BJ (cell line): ENCODE results near the gene CCDC167. TPM values are rescaled to one million over a fixed set of nuclear protein-coding genes. Genes with fewer than 3 reads are reported as not detected.

Experiments
- CTCF ChIA-PET: fragments of 350-600 bp; formaldehyde crosslinking; extraction: SDS; loops from one replicate; lab custom pipeline; 2021; ENCODE audit warnings: antibody characterized with exemption, inconsistent platforms; lab: Yijun Ruan, JAX
- POLR2A ChIA-PET: fragments of 300-600 bp; sonication (Branson Sonifier 250); formaldehyde crosslinking; extraction: SDS; loops from one replicate; lab custom pipeline; 2021; ENCODE audit warnings: antibody characterized with exemption; lab: Charles Lee
- DNase-seq: peaks from one replicate; pipeline ENCODE4 v3.0.0-alpha.2; 2011; ENCODE audit warnings: low read depth
- H3K27me3 ChIP-seq: 2 replicates; pipeline ENCODE4 v1.6.0; 2011; ENCODE audit warnings: low read length; ENCODE audit not compliant: control insufficient read depth, insufficient read depth
- H3K36me3 ChIP-seq: 2 replicates; pipeline ENCODE4 v1.5.1; 2011; ENCODE audit warnings: low read length; ENCODE audit not compliant: control insufficient read depth, insufficient read depth
- H3K4me3 ChIP-seq: 2 replicates; pipeline ENCODE4 v1.5.1; 2011; ENCODE audit warnings: low read depth, mild to moderate bottlenecking, control low read depth, low read length
- polyA plus RNA-seq: library from polyadenylated mRNA; depleted of rRNA; stranded (reverse); fragments of >200 nt; gene quantifications from 2 replicates; pipeline ENCODE4 v1.2.3, GENCODE V29; 2011
- TF ChIP-seq, protein P1 (sequence below): IDR thresholded peaks from 2 replicates; pipeline ENCODE4 v1.5.1; 2011; ENCODE audit warnings: low read depth, mild to moderate bottlenecking, control low read depth, inconsistent platforms, low read length, moderate library complexity; ENCODE audit not compliant: insufficient read depth

CCDC167 gene
- polyA plus RNA-seq, 1 experiment: 31.8 TPM

DNA sequence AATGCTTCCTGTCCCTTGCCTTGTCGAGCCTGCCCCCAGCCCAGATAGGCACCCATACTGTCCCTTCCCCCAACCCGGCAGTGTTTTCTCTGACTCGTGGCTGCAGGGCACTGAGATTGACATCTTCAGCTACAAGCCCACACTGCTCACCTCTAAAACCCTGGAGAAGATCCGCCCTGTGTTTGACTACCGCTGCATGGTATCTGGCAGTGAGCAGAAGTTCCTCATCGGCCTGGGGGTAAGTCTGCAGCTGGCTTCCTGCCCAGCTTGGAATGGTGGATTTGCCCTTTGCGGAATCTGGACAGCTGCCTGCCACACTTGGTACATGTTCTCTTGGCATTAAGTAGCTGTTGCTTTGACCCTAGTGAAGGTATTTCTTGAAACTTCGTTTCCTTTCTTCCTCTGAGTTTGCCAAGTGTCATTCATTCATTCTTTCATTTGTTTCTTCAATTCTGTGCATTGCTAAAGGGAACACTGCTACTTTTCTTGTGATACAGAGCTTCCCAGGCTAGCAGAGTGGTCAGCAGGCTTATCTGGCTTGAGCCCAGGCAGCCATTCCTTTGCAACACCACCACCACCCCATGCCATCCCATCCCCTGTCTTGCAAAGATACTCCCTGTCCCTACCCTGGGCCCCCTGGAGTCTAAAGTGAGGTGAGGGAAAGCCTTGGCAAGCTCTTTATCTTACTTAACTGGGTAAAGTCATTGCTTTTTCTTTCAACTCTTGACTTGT, 26.2 kb downstream of the CCDC167 start:
- no peaks in the 10 kb centered on the region for H3K27me3 ChIP-seq
- H3K36me3 ChIP-seq: peaks cover 29% of the 10 kb centered on the region
- DNase-seq: no peak
- no peak overlapping the region for H3K4me3 ChIP-seq
- TF ChIP-seq, protein P1, sequence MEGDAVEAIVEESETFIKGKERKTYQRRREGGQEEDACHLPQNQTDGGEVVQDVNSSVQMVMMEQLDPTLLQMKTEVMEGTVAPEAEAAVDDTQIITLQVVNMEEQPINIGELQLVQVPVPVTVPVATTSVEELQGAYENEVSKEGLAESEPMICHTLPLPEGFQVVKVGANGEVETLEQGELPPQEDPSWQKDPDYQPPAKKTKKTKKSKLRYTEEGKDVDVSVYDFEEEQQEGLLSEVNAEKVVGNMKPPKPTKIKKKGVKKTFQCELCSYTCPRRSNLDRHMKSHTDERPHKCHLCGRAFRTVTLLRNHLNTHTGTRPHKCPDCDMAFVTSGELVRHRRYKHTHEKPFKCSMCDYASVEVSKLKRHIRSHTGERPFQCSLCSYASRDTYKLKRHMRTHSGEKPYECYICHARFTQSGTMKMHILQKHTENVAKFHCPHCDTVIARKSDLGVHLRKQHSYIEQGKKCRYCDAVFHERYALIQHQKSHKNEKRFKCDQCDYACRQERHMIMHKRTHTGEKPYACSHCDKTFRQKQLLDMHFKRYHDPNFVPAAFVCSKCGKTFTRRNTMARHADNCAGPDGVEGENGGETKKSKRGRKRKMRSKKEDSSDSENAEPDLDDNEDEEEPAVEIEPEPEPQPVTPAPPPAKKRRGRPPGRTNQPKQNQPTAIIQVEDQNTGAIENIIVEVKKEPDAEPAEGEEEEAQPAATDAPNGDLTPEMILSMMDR: no peak
- POLR2A ChIA-PET: no interaction called here
- CTCF ChIA-PET: interaction anchor here (0.6 to 1.2 kb wide), 2 partner anchors 13 to 93 kb away, joined by 3 read pairs; no protein-coding TSS in a partner anchor

DNA sequence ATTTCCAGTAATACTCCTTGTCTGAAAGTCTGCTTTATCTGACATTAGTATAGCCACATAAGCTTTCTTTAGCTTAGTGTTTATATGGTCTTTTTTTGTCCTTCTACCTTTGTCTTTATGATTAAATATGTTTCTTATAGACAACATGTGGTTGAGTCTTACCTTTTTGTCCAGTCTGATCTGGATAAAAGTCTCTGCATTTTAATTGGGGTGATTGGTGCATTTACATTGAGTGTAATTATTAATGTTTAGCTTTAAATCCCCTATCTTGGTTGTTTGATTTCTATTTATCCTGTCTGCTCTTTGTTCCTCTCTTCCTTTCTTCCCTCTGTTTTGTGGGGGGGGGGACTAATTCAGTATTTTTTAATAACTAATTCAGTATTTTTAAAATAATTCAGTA, 32.0 kb downstream of the CCDC167 start:
- DNase-seq: no peak
- POLR2A ChIA-PET: no interaction called here
- Histone ChIP-seq H3K4me3 (no peak overlapping the region), H3K27me3 (no peaks in the 10 kb centered on the region), H3K36me3 (peaks cover 8% of the 10 kb centered on the region)
- CTCF ChIA-PET: interaction anchor here (1.6 kb wide), 1 partner anchor 9 kb away, joined by 3 read pairs; no protein-coding TSS in a partner anchor
- TF ChIP-seq, protein P1: no peak

DNA sequence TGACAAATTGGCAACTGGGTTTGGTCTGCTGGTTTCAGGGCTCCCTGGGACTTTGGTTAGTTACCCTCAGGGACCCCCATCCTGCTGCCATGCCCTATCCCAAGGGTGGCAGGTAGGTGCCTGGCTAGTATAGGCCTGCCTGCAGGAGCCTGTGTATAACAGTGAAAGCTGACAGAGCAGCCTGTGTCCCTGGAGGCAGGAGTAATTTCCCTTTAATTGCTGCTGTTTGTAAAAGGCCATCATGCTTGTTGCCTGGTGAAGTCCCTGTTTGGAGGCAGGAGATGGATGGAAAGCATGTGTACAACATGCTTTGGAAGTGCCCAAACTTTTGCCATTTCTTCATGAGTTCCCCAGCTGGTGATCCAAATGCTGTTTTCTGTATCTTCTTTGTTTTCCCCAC, 36.6 kb downstream of the CCDC167 start:
- Histone ChIP-seq H3K4me3 (no peak overlapping the region), H3K27me3 (no peaks in the 10 kb centered on the region), H3K36me3 (peaks cover 23% of the 10 kb centered on the region)
- no peak for DNase-seq
- CTCF ChIA-PET: no interaction called here
- TF ChIP-seq, protein P1: no peak
- POLR2A ChIA-PET: no interaction called here

DNA sequence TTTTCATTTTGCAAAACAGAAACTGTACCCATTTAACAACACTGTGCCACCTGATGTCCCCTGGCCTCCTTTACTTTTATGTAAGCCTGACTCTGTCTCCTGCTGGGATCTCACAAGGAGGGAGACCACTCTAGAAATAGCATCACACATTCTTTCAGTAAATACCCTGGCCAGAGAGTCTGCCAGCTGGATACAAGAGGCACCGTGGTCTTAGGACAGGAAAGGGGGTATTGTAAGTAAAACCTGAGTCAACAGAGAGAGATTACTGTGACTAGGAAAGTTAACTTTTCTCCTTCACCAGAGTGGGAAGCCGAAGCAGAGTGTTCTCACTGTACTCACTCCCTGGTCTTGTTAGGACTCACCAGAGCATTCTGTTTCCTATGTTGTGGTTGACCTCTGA, 38.9 kb downstream of the CCDC167 start:
- Histone ChIP-seq H3K27me3 (no peaks in the 10 kb centered on the region), H3K4me3 (no peak overlapping the region), H3K36me3 (peaks cover 23% of the 10 kb centered on the region)
- POLR2A ChIA-PET: no interaction called here
- TF ChIP-seq, protein P1: no peak
- DNase-seq: no peak
- CTCF ChIA-PET: interaction anchor here (1.3 to 1.4 kb wide), 2 partner anchors 12 to 48 kb away, joined by 3 read pairs; no protein-coding TSS in a partner anchor

- ChIA-PET CTCF (interaction anchor here (1.3 kb wide), 1 partner anchor 13 kb away, joined by 3 read pairs; no protein-coding TSS in a partner anchor), POLR2A (no interaction called here)
- no peak for DNase-seq
- H3K36me3 ChIP-seq: peaks cover 23% of the 10 kb centered on the region
- TF ChIP-seq, protein P1: no peak
- H3K27me3 ChIP-seq: no peaks in the 10 kb centered on the region
- no peak overlapping the region for H3K4me3 ChIP-seq
Observed at GRCh38 chr6:37459981-37460800, 39.5 kb downstream of the CCDC167 start.
